Body of pancreas (tissue), 4 donors: ENCODE results near the gene LRFN2.

Experiments used
- POLR2A ChIP-seq, 3 donors: fragments of 450-650 bp; IDR thresholded peaks; one replicate each; pipeline ENCODE4 v1.6.1; 2016; ENCODE audit warnings: antibody characterized with exemption in 3 of 3, mild to moderate bottlenecking in 2 of 3
- TF ChIP-seq, protein P1 (sequence below), 7 experiments: fragments of 450-650 bp in 4 of 7; fragments of 200-600 bp in 3 of 7; sonication (generic) in 3 of 7; IDR thresholded peaks; one replicate each; pipeline ENCODE4 v1.5.1; 2016 to 2019; ENCODE audit warnings: antibody characterized with exemption in 7 of 7

DNA sequence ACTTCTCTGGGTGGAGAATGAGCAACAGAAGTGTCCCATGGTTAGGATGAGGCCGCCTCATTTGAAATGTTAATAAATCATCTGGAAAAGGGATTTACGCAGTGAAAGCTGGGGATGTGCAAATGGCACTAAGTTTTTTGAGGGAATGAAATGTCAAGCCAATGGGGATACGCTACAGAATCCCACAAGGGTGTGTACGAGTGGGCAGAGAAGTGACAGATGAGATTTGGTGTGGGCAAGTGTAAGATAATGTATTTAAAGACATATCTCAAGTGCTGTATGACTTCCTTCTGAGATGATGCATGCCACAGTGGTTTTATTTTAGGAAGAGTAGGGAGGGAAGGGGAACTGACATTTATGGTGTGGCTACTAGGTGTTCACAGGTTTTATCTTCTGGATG, 100.6 kb downstream of the LRFN2 start:
- TF ChIP-seq, protein P1, sequence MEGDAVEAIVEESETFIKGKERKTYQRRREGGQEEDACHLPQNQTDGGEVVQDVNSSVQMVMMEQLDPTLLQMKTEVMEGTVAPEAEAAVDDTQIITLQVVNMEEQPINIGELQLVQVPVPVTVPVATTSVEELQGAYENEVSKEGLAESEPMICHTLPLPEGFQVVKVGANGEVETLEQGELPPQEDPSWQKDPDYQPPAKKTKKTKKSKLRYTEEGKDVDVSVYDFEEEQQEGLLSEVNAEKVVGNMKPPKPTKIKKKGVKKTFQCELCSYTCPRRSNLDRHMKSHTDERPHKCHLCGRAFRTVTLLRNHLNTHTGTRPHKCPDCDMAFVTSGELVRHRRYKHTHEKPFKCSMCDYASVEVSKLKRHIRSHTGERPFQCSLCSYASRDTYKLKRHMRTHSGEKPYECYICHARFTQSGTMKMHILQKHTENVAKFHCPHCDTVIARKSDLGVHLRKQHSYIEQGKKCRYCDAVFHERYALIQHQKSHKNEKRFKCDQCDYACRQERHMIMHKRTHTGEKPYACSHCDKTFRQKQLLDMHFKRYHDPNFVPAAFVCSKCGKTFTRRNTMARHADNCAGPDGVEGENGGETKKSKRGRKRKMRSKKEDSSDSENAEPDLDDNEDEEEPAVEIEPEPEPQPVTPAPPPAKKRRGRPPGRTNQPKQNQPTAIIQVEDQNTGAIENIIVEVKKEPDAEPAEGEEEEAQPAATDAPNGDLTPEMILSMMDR (IDR thresholded peaks at IDR 0.05): no peak
- no peak for TF ChIP-seq POLR2A (IDR thresholded peaks at IDR 0.05)
